Mucosa of descending colon (tissue), 3 donors: Measurements from ENCODE around the gene TEX29. TPM values are rescaled to one million over a fixed set of nuclear protein-coding genes. Genes with fewer than 3 reads are reported as not detected.

Source experiments
- ATAC-seq: fragments of 200-7000 bp; cut with Tn5 transposase; one replicate; pipeline ENCODE4 v1.9.1; 2020; ENCODE audit warnings: mild to moderate bottlenecking, moderate library complexity
- DNase-seq, 3 donors: peaks; one replicate each; pipeline ENCODE4 v3.0.0-alpha.2; 2020
- H3K36me3 ChIP-seq: fragments of 200-600 bp; one replicate; pipeline ENCODE4 v1.8.0; 2021; ENCODE audit warnings: low read depth, mild to moderate bottlenecking
- H3K4me1 ChIP-seq: fragments of 200-600 bp; one replicate; pipeline ENCODE4 v1.8.0; 2021; ENCODE audit warnings: low read depth, mild to moderate bottlenecking
- H3K4me3 ChIP-seq: fragments of 200-600 bp; one replicate; pipeline ENCODE4 v1.8.0; 2021; ENCODE audit warnings: mild to moderate bottlenecking
- H3K9me3 ChIP-seq: fragments of 200-600 bp; one replicate; pipeline ENCODE4 v1.8.0; 2021; ENCODE audit warnings: mild to moderate bottlenecking
- CTCF ChIP-seq: fragments of 200-600 bp; IDR thresholded peaks from one replicate; pipeline ENCODE4 v1.8.0; 2022; ENCODE audit warnings: antibody characterized with exemption, mild to moderate bottlenecking
- intact Hi-C, 2 donors: fragments of 100-400 bp; cut with DNase I in 1 of 2; cut with micrococcal nuclease in 1 of 2; formaldehyde crosslinking; loops; one replicate each; pipeline versions ENCODE4 v1.11.0 to v1.11.1; 2022; cut with DNase I, micrococcal nuclease
- total RNA-seq, 3 donors: library from RNA; stranded (reverse); fragmentation: NEBNext Ultra II Directional in 2 of 3; extraction: Animal tissue kit (Norgen Biotek cat#: 25700) in 2 of 3; gene quantifications; one replicate each; pipeline versions ENCODE4 v1.2.1 to v1.2.4, GENCODE V29; 2021 to 2023
- donor health status: DM: no; HTN: no; CAD: no; lungs with moderate emphysema.
- donor health status: DM: no; HTN: no; CAD: no.
- donor health status: DM: no; HTN: yes; CAD: no.

TEX29 gene
- total RNA-seq, 3 donors from 2014 or later: 0.55 to 0.63 TPM; not detected in 1

- Histone ChIP-seq H3K36me3 (peaks cover 7% of the 10 kb centered on the region), H3K4me3 (no peak overlapping the region), H3K4me1 (no peaks in the 10 kb centered on the region), H3K9me3 (no peaks in the 10 kb centered on the region)
- intact Hi-C loops: no loop called here
- TF ChIP-seq CTCF: no peak
- DNase-seq (no peak), ATAC-seq (no peak)
Measured at GRCh38 chr13:111282425-111282824, 38.0 kb upstream of the TEX29 start.

DNA sequence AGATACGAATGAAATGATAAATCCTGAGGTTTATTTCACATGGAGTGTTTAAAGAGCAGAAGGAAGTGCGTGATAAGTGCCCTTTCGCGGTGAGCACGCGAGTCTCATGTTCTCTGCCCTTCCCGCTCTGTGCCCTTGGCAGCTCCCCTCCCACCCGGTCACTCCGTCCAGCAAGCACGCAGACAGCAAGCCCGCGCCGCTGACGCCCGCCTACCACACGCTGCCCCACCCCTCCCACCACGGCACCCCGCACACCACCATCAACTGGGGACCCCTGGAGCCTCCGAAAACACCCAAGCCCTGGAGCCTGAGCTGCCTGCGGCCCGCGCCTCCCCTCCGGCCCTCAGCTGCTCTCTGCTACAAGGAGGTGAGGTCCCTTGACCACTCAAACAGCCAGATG is 37.4 kb upstream of the TEX29 start:
- Histone ChIP-seq H3K9me3 (no peaks in the 10 kb centered on the region), H3K4me1 (no peaks in the 10 kb centered on the region), H3K36me3 (peaks cover 7% of the 10 kb centered on the region), H3K4me3 (no peak overlapping the region)
- TF ChIP-seq CTCF: no peak
- ATAC-seq (no peak), DNase-seq (no peak)
- intact Hi-C loops: no loop called here

GRCh38 chr13:111283457-111283856 is 37.0 kb upstream of the TEX29 start:
- Histone ChIP-seq H3K36me3 (peaks cover 7% of the 10 kb centered on the region), H3K4me1 (no peaks in the 10 kb centered on the region), H3K9me3 (no peaks in the 10 kb centered on the region), H3K4me3 (no peak overlapping the region)
- DNase-seq (no peak), ATAC-seq (no peak)
- intact Hi-C loops: no loop called here
- no peak for TF ChIP-seq CTCF

GRCh38 chr13:111283991-111284390 is 36.5 kb upstream of the TEX29 start:
- Histone ChIP-seq H3K9me3 (no peaks in the 10 kb centered on the region), H3K4me1 (no peaks in the 10 kb centered on the region), H3K4me3 (no peak overlapping the region), H3K36me3 (peaks cover 7% of the 10 kb centered on the region)
- TF ChIP-seq CTCF: no peak
- ATAC-seq (no peak), DNase-seq (no peak)
- intact Hi-C loops: no loop called here

- ATAC-seq: no peak
- H3K9me3 ChIP-seq: no peaks in the 10 kb centered on the region
- no peak for TF ChIP-seq CTCF
- DNase-seq: no peak
- intact Hi-C loops: no loop called here
- H3K36me3 ChIP-seq: peaks cover 7% of the 10 kb centered on the region
- H3K4me3 ChIP-seq: no peak overlapping the region
- H3K4me1 ChIP-seq: no peaks in the 10 kb centered on the region
Measured at GRCh38 chr13:111284565-111284964, 35.9 kb upstream of the TEX29 start.

DNA sequence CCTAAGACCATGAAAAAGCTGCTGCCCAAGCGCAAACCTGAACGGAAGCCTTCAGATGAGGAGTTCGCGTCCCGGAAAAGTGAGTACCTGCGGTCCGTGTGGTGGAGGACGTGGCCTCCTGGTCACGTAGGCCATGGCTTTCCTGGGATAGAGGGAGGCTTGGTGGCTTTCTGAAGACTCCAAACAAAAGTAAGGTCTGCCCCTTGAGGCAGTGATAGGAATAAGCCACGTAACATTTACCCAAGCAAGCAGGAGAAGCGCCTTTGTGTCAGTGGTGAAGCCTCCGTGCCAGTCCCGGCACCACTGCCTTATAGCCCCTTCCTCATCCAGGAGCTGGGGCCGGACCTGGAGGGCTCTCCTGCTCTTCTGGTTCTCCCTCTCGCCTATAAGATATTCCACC is 34.3 kb upstream of the TEX29 start:
- Histone ChIP-seq H3K4me1 (no peaks in the 10 kb centered on the region), H3K9me3 (no peaks in the 10 kb centered on the region), H3K36me3 (peaks cover 7% of the 10 kb centered on the region), H3K4me3 (no peak overlapping the region)
- DNase-seq (no peak), ATAC-seq (no peak)
- intact Hi-C loops: no loop called here
- no peak for TF ChIP-seq CTCF
